ENCODE results near the gene CLEC16A.

CLEC16A gene

GRCh38 chr16:11194913-11195312 lies 250.5 kb downstream of the CLEC16A start:
- no peak for DNase-seq (ENCODE audit: low read depth)
- no peak overlapping the region for H3K4me3 ChIP-seq (ENCODE audit: low read depth, low read length)
- in situ Hi-C loops (cut with HindIII; ENCODE audit: low sequenced_read_pairs), result no loop called here
- TF ChIP-seq CTCF (IDR thresholded peaks at IDR 0.05; ENCODE audit: low read depth, low read length, missing control alignments), result no peak

GRCh38 chr16:11196286-11196828 lies 252.0 kb downstream of the CLEC16A start:
- H3K4me3 ChIP-seq (ENCODE audit: low read depth, low read length), result no peak overlapping the region
- in situ Hi-C loops (cut with HindIII; ENCODE audit: low sequenced_read_pairs), result no loop called here
- DNase-seq (ENCODE audit: low read depth), result no peak
- TF ChIP-seq CTCF (IDR thresholded peaks at IDR 0.05; ENCODE audit: low read depth, low read length, missing control alignments), result no peak

GRCh38 chr16:11198375-11198774 lies 254.0 kb downstream of the CLEC16A start:
- in situ Hi-C loops (cut with HindIII; ENCODE audit: low sequenced_read_pairs), result no loop called here
- no peak overlapping the region for H3K4me3 ChIP-seq (ENCODE audit: low read depth, low read length)
- no peak for TF ChIP-seq CTCF (IDR thresholded peaks at IDR 0.05; ENCODE audit: low read depth, low read length, missing control alignments)
- DNase-seq (ENCODE audit: low read depth), result no peak

GRCh38 chr16:11198828-11199227 lies 254.5 kb downstream of the CLEC16A start:
- in situ Hi-C loops (cut with HindIII; ENCODE audit: low sequenced_read_pairs), result no loop called here
- H3K4me3 ChIP-seq (ENCODE audit: low read depth, low read length), result no peak overlapping the region
- TF ChIP-seq CTCF (IDR thresholded peaks at IDR 0.05; ENCODE audit: low read depth, low read length, missing control alignments), result no peak
- no peak for DNase-seq (ENCODE audit: low read depth)

- in situ Hi-C loops (cut with HindIII; ENCODE audit: low sequenced_read_pairs), result no loop called here
- TF ChIP-seq CTCF (IDR thresholded peaks at IDR 0.05; ENCODE audit: low read depth, low read length, missing control alignments), result no peak
- no peak overlapping the region for H3K4me3 ChIP-seq (ENCODE audit: low read depth, low read length)
- no peak for DNase-seq (ENCODE audit: low read depth)
Observed at GRCh38 chr16:11200592-11200991, 256.2 kb downstream of the CLEC16A start.

- TF ChIP-seq CTCF (IDR thresholded peaks at IDR 0.05; ENCODE audit: low read depth, low read length, missing control alignments), result no peak
- H3K4me3 ChIP-seq (ENCODE audit: low read depth, low read length), result no peak overlapping the region
Observed at GRCh38 chr16:11201498-11202259, 257.3 kb downstream of the CLEC16A start.

More at GRCh38 chr16:11201498-11202259, 257.3 kb downstream of the CLEC16A start:
- no peak for DNase-seq (ENCODE audit: low read depth)
- in situ Hi-C loops (cut with HindIII; ENCODE audit: low sequenced_read_pairs), result no loop called here

All from astrocyte of the cerebellum (primary cell).